Loucy (cell line): ENCODE data around the gene SETBP1.

Source experiments
- H2AFZ ChIP-seq: fragments of 200-600 bp; sonication (generic); 2 replicates; pipeline ENCODE4 v1.6.0; 2016; ENCODE audit warnings: antibody characterized with exemption, mild to moderate bottlenecking, low read length, moderate library complexity
- H3F3A ChIP-seq: fragments of 200-600 bp; 2 replicates; pipeline ENCODE4 v1.6.0; 2016; ENCODE audit warnings: antibody characterized with exemption, low read depth, mild to moderate bottlenecking
- H3K27me3 ChIP-seq: fragments of 200-600 bp; sonication (generic); 2 replicates; pipeline ENCODE4 v1.6.1; 2014; ENCODE audit warnings: low read length, mild to moderate bottlenecking; ENCODE audit not compliant: insufficient read depth, poor library complexity, severe bottlenecking
- H3K36me3 ChIP-seq: fragments of 200-600 bp; sonication (generic); 2 replicates; pipeline ENCODE4 v1.6.1; 2016; ENCODE audit warnings: low read length; ENCODE audit not compliant: insufficient read depth
- H3K4me1 ChIP-seq: fragments of 200-600 bp; sonication (generic); 2 replicates; pipeline ENCODE4 v1.5.1; 2014; ENCODE audit warnings: low read length, mild to moderate bottlenecking; ENCODE audit not compliant: insufficient read depth, poor library complexity, severe bottlenecking
- H3K4me2 ChIP-seq: fragments of 200-600 bp; sonication (generic); 2 replicates; pipeline ENCODE4 v1.6.0; 2014; ENCODE audit warnings: antibody characterized with exemption, low read length, low read depth, mild to moderate bottlenecking; ENCODE audit not compliant: poor library complexity, severe bottlenecking
- H3K4me3 ChIP-seq: fragments of 200-600 bp; sonication (generic); 2 replicates; pipeline ENCODE4 v1.5.1; 2014; ENCODE audit warnings: low read length, mild to moderate bottlenecking, mixed read lengths; ENCODE audit not compliant: poor library complexity, severe bottlenecking
- H3K79me2 ChIP-seq: fragments of 200-600 bp; sonication (generic); 2 replicates; pipeline ENCODE4 v1.6.1; 2014; ENCODE audit warnings: low read length; ENCODE audit not compliant: insufficient read depth
- H3K9ac ChIP-seq: fragments of 200-600 bp; sonication (generic); 2 replicates; pipeline ENCODE4 v1.6.0; 2014; ENCODE audit warnings: mild to moderate bottlenecking, low read depth, low read length, moderate library complexity; ENCODE audit not compliant: poor library complexity, severe bottlenecking
- H3K9me2 ChIP-seq: fragments of 200-600 bp; sonication (generic); replicated peaks from 2 replicates; pipeline ENCODE4 v1.6.1; 2016; ENCODE audit warnings: low read depth, low read length, mixed read lengths
- H3K9me3 ChIP-seq: fragments of 200-600 bp; sonication (generic); 2 replicates; pipeline ENCODE4 v1.6.1; 2014; ENCODE audit warnings: mild to moderate bottlenecking, antibody characterized with exemption, low read length, low read depth; ENCODE audit not compliant: insufficient read depth
- H4K20me1 ChIP-seq: fragments of 200-600 bp; sonication (generic); 2 replicates; pipeline ENCODE4 v1.6.0; 2014; ENCODE audit warnings: antibody characterized with exemption, low read length, mild to moderate bottlenecking; ENCODE audit not compliant: insufficient read depth, poor library complexity, severe bottlenecking
- CTCF ChIP-seq: fragments of 200-600 bp; sonication (generic); conservative IDR thresholded peaks from 2 replicates; pipeline ENCODE4 v1.5.1; 2014; ENCODE audit warnings: mild to moderate bottlenecking, antibody characterized with exemption, low read length
- EZH2phosphoT487 ChIP-seq: fragments of 200-600 bp; IDR thresholded peaks from 2 replicates; pipeline ENCODE4 v1.6.1; 2018; ENCODE audit warnings: antibody characterized with exemption, mild to moderate bottlenecking, moderate library complexity, borderline replicate concordance

SETBP1 gene

GRCh38 chr18:45102863-45103262 is 422.2 kb downstream of the SETBP1 start:
- Histone ChIP-seq H3K36me3 (no peaks in the 10 kb centered on the region), H3K4me3 (no peak overlapping the region), H3K4me1 (peaks cover 67% of the 10 kb centered on the region), H3K9ac (peak overlapping the region; percentile 34), H3K9me2 (no peaks in the 10 kb centered on the region), H4K20me1 (no peaks in the 10 kb centered on the region), H3K4me2 (no peak overlapping the region), H2AFZ (0 out of 2 replicates have a peak overlapping the region, but pooled peaks have one; percentile 32), H3K27me3 (no peaks in the 10 kb centered on the region), H3K79me2 (no peaks in the 10 kb centered on the region), H3K9me3 (no peaks in the 10 kb centered on the region), H3F3A (peaks cover 20% of the 10 kb centered on the region)
- TF ChIP-seq EZH2phosphoT487 (no peak), CTCF (no peak)

- peak overlapping the region; percentile 2 for H3K4me3 ChIP-seq
- H3K9me2 ChIP-seq: no peaks in the 10 kb centered on the region
- H3F3A ChIP-seq: peaks cover 20% of the 10 kb centered on the region
- TF ChIP-seq CTCF: no peak
- TF ChIP-seq EZH2phosphoT487: no peak
- H3K36me3 ChIP-seq: no peaks in the 10 kb centered on the region
- peak overlapping the region; percentile 49 for H2AFZ ChIP-seq
- peak overlapping the region; percentile 24 for H3K4me2 ChIP-seq
- H3K9me3 ChIP-seq: no peaks in the 10 kb centered on the region
- H3K79me2 ChIP-seq: no peaks in the 10 kb centered on the region
- peaks cover 74% of the 10 kb centered on the region for H3K4me1 ChIP-seq
- H3K27me3 ChIP-seq: no peaks in the 10 kb centered on the region
- H4K20me1 ChIP-seq: no peaks in the 10 kb centered on the region
- peak overlapping the region; percentile 34 for H3K9ac ChIP-seq
Observed at GRCh38 chr18:45103319-45104048, 422.8 kb downstream of the SETBP1 start.

GRCh38 chr18:45104049-45104395 is 423.3 kb downstream of the SETBP1 start:
- peak overlapping the region; percentile 34 for H3K9ac ChIP-seq
- no peaks in the 10 kb centered on the region for H4K20me1 ChIP-seq
- H3F3A ChIP-seq: peaks cover 20% of the 10 kb centered on the region
- H3K4me2 ChIP-seq: peak overlapping the region; percentile 24
- no peaks in the 10 kb centered on the region for H3K27me3 ChIP-seq
- H3K36me3 ChIP-seq: no peaks in the 10 kb centered on the region
- no peaks in the 10 kb centered on the region for H3K9me2 ChIP-seq
- H3K79me2 ChIP-seq: no peaks in the 10 kb centered on the region
- TF ChIP-seq EZH2phosphoT487 (no peak), CTCF (no peak)
- peak overlapping the region; percentile 49 for H2AFZ ChIP-seq
- no peaks in the 10 kb centered on the region for H3K9me3 ChIP-seq
- H3K4me3 ChIP-seq: no peak overlapping the region
- peaks cover 79% of the 10 kb centered on the region for H3K4me1 ChIP-seq
